A172 (cell line): Measurements from ENCODE around the gene ILKAP. TPM values are rescaled to one million over a fixed set of nuclear protein-coding genes. Genes with fewer than 3 reads are reported as not detected.

Experiments used
- DNase-seq: peaks from one replicate; pipeline ENCODE4 v3.0.0-alpha.2; 2015; ENCODE audit warnings: low spot score
- total RNA-seq: library from RNA; depleted of rRNA; stranded (reverse); fragments of >200 nt; shearing (Covaris generic); gene quantifications from 2 replicates; pipeline ENCODE4 v1.2.3, GENCODE V29; 2014; rRNA removed

Gene ILKAP
- total RNA-seq, 1 experiment from 2014 or later = 22.2 TPM

GRCh38 chr2:238124488-238125126 lies 78.9 kb downstream of the ILKAP start:
- DNase-seq = no peak

GRCh38 chr2:238123991-238124470 lies 79.5 kb downstream of the ILKAP start:
- DNase-seq = no peak

- DNase-seq = no peak
Measured at GRCh38 chr2:238123218-238123971, 80.1 kb downstream of the ILKAP start.

GRCh38 chr2:238122287-238123217 lies 80.9 kb downstream of the ILKAP start:
- DNase-seq = no peak

GRCh38 chr2:238121511-238122286 lies 81.8 kb downstream of the ILKAP start:
- no peak for DNase-seq

- peak; percentile 60 for DNase-seq
Measured at GRCh38 chr2:238120463-238121298, 82.8 kb downstream of the ILKAP start.

Other genes with a start within 250 kb of the ILKAP start
- gene UBE2F, start 236.7 kb downstream of the ILKAP start, total RNA-seq = 74.5 and 116 TPM in 2 replicates
- 40.8 and 79.9 TPM in 2 replicates for gene SCLY, start 142.7 kb downstream of the ILKAP start, total RNA-seq
- 0.29 TPM in 1 of 2 replicates, not detected in the other for gene ESPNL, start 103.4 kb downstream of the ILKAP start, total RNA-seq
- gene KLHL30, start 65.0 kb downstream of the ILKAP start, total RNA-seq = 6.3 and 7.4 TPM in 2 replicates
- 25.3 and 31.3 TPM in 2 replicates for gene ERFE, start 44.7 kb downstream of the ILKAP start, total RNA-seq
- 28.6 and 31.7 TPM in 2 replicates for gene HES6, start 36.3 kb upstream of the ILKAP start, total RNA-seq
- 1.4 and 1.6 TPM in 2 replicates for gene PER2, start 84.9 kb upstream of the ILKAP start, total RNA-seq
- 14.0 and 17.9 TPM in 2 replicates for gene TRAF3IP1, start 116.8 kb upstream of the ILKAP start, total RNA-seq
- gene ASB1, start 223.2 kb upstream of the ILKAP start, total RNA-seq = 43.2 and 46.8 TPM in 2 replicates